Measurements from ENCODE around the gene ATP6V0B. TPM values are rescaled to one million over a fixed set of nuclear protein-coding genes. Genes with fewer than 3 reads are reported as not detected.

ATP6V0B gene
- total and polyA plus RNA-seq, 9 donors = 46.2 to 57.6 (median 51.4) TPM

GRCh38 chr1:44027320-44027719 lies 52.6 kb downstream of the ATP6V0B start:
- peaks cover 10% of the 10 kb centered on the region for H3K27me3 ChIP-seq (ENCODE audit: control insufficient read depth, insufficient read depth, low read length)
- no peak overlapping the region for H3K4me3 ChIP-seq (ENCODE audit: low read length)
- no peak for DNase-seq
- H3K4me1 ChIP-seq (ENCODE audit: control insufficient read depth, insufficient read depth, low read length) = peaks cover 26% of the 10 kb centered on the region
- H3K36me3 ChIP-seq (ENCODE audit: control insufficient read depth, insufficient read depth, low read length) = no peaks in the 10 kb centered on the region
- no peak overlapping the region for H3K27ac ChIP-seq (ENCODE audit: low read length)
- WGBS (ENCODE audit: insufficient coverage) = 83% methylated on average over 3 of the region's 3 CpGs
- no peaks in the 10 kb centered on the region for H3K9me3 ChIP-seq (replicated peaks; ENCODE audit: control insufficient read depth, low read depth, low read length)

Other genes with a start within 250 kb of the ATP6V0B start
- gene ARTN, start 41.2 kb upstream of the ATP6V0B start, total RNA-seq = 0.49 TPM
- 1 to 10 TPM in 5 of 8 donors, under 1 TPM in 3; 0.74 to 2.4 (median 1.2) TPM for gene ARTN, start 41.2 kb upstream of the ATP6V0B start, polyA plus RNA-seq (ENCODE audit: insufficient read depth in 1 of 8, insufficient read length in 8 of 8, low replicate concordance in 1 of 8)
- gene IPO13, start 28.0 kb upstream of the ATP6V0B start, total RNA-seq = 15.6 TPM
- gene IPO13, start 28.0 kb upstream of the ATP6V0B start, polyA plus RNA-seq (ENCODE audit: insufficient read depth in 1 of 8, insufficient read length in 8 of 8, low replicate concordance in 1 of 8) = 10 to 100 TPM; 18.4 to 28.7 (median 25.2) TPM
- 14.0 TPM for gene DPH2, start 5.0 kb upstream of the ATP6V0B start, total RNA-seq
- 10 to 100 TPM; 16.7 to 21.9 (median 18.4) TPM for gene DPH2, start 5.0 kb upstream of the ATP6V0B start, polyA plus RNA-seq (ENCODE audit: insufficient read depth in 1 of 8, insufficient read length in 8 of 8, low replicate concordance in 1 of 8)
- 52.4 TPM for gene B4GALT2, start 4.2 kb downstream of the ATP6V0B start, total RNA-seq
- gene B4GALT2, start 4.2 kb downstream of the ATP6V0B start, polyA plus RNA-seq (ENCODE audit: insufficient read depth in 1 of 8, insufficient read length in 8 of 8, low replicate concordance in 1 of 8) = 10 to 100 TPM; 43.3 to 59.6 (median 49.1) TPM
- gene CCDC24, start 16.6 kb downstream of the ATP6V0B start, total RNA-seq = 0.98 TPM
- 1 to 10 TPM in 5 of 8 donors, under 1 TPM in 3; 0.77 to 1.9 (median 1.3) TPM for gene CCDC24, start 16.6 kb downstream of the ATP6V0B start, polyA plus RNA-seq (ENCODE audit: insufficient read depth in 1 of 8, insufficient read length in 8 of 8, low replicate concordance in 1 of 8)
- gene SLC6A9, start 56.5 kb downstream of the ATP6V0B start, total RNA-seq = 1.6 TPM
- 1 to 10 TPM; 2.3 to 5.5 (median 3.6) TPM for gene SLC6A9, start 56.5 kb downstream of the ATP6V0B start, polyA plus RNA-seq (ENCODE audit: insufficient read depth in 1 of 8, insufficient read length in 8 of 8, low replicate concordance in 1 of 8)
- 0.13 TPM for gene KLF17, start 143.9 kb downstream of the ATP6V0B start, total RNA-seq
- under 1 TPM in 5 of 8 donors, not detected in 3; 0.08 to 0.32 (median 0.10) TPM for gene KLF17, start 143.9 kb downstream of the ATP6V0B start, polyA plus RNA-seq (ENCODE audit: insufficient read depth in 1 of 8, insufficient read length in 8 of 8, low replicate concordance in 1 of 8)
- not detected for gene KLF18, start 166.7 kb downstream of the ATP6V0B start, total RNA-seq
- gene KLF18, start 166.7 kb downstream of the ATP6V0B start, polyA plus RNA-seq (ENCODE audit: insufficient read depth in 1 of 8, insufficient read length in 8 of 8, low replicate concordance in 1 of 8) = not detected
- gene DMAP1, start 238.5 kb downstream of the ATP6V0B start, total RNA-seq = 12.1 TPM
- 10 to 100 TPM; 31.1 to 44.5 (median 37.5) TPM for gene DMAP1, start 238.5 kb downstream of the ATP6V0B start, polyA plus RNA-seq (ENCODE audit: insufficient read depth in 1 of 8, insufficient read length in 8 of 8, low replicate concordance in 1 of 8)

Data from muscle of leg (tissue), 11 donors.